ENCODE results near the gene CARS1. TPM values are rescaled to one million over a fixed set of nuclear protein-coding genes. Genes with fewer than 3 reads are reported as not detected.

CARS1 gene
- total RNA-seq, 4 donors from 2014 or later, result 37.0 to 61.3 (median 52.3) TPM

DNA sequence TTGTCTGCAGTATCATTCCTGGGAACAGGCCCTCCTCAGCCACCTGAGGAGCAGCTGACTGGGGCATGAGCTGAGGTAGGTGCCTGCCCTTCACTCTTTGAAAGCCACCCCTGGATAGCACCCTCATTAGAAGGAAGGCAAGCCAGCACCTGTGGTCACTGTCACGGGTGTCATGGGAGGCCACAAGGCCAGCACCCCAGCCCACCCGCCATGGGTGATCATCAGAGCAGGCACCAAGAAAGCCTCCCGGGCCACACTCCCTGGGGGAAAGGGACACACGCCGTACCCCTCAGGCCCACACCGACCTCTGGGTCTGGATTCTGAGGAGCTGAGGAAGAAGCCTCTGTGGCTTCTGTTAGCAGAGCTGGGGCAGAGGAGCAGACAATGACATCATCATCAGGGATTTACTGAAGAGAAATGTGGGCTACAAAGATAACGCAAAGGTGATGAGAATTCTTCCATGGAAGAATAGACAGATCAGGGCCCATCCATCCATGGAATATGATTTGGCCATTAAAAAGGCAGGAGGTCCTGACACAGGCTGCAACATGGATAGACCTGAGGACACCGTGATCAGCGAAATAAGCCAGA lies 48.4 kb downstream of the CARS1 start:
- H3K36me3 ChIP-seq, result peaks cover 0 to 25% (median 9%) of the 10 kb centered on the region in 4 donors
- DNase-seq, result no peak
- in situ Hi-C loops (cut with MboI; ENCODE audit: low pct_ligation_motif_present in 1 of 4, low pct_unique_long_range_greater_than_20kb in 1 of 4, low sequenced_read_pairs in 3 of 4), result no loop called here

DNA sequence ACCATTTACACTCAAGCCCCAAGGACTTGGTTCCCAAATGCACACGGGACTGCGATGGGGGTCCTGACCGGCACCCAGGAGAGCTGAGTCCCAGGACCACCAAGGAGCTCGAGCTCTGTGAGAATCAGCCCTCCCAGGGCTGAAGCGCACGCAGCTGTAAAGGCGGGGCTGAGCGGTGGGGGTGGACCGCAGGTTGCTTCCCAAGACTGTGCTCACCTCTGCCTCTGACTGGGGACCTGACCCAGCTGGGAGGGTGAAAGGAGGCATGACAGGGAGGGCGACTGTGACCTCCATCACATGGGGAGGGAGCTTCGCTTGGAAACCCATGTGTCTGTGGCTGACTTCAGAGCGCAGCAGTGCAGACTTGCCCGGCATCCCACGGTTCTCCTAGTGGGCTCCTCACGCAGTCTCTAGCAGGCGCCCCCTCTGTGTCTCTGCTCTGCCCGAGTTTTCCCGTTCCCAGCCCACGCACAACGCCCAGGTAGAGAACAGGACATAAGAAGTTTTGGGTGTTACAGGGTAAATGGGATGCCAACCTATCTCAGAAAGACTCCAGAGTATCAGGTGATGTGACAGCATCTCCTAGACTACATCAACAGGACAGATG lies 49.7 kb downstream of the CARS1 start:
- Histone ChIP-seq H3K27ac (no peak overlapping the region), H3K27me3 (no peaks in the 10 kb centered on the region), H3K4me1 (no peaks in the 10 kb centered on the region), H3K36me3 (peaks cover 0 to 25% (median 7%) of the 10 kb centered on the region in 4 donors), H3K4me3 (no peak overlapping the region), H3K9me3 (no peaks in the 10 kb centered on the region)
- intact Hi-C loops (cut with DNase I; ENCODE audit: low total_unique reads), result no loop called here
- TF ChIP-seq POLR2A (IDR thresholded peaks at IDR 0.05), result no peak
- TF ChIP-seq, protein P1, sequence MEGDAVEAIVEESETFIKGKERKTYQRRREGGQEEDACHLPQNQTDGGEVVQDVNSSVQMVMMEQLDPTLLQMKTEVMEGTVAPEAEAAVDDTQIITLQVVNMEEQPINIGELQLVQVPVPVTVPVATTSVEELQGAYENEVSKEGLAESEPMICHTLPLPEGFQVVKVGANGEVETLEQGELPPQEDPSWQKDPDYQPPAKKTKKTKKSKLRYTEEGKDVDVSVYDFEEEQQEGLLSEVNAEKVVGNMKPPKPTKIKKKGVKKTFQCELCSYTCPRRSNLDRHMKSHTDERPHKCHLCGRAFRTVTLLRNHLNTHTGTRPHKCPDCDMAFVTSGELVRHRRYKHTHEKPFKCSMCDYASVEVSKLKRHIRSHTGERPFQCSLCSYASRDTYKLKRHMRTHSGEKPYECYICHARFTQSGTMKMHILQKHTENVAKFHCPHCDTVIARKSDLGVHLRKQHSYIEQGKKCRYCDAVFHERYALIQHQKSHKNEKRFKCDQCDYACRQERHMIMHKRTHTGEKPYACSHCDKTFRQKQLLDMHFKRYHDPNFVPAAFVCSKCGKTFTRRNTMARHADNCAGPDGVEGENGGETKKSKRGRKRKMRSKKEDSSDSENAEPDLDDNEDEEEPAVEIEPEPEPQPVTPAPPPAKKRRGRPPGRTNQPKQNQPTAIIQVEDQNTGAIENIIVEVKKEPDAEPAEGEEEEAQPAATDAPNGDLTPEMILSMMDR (IDR thresholded peaks at IDR 0.05), result no peak
- TF ChIP-seq EP300 (IDR thresholded peaks at IDR 0.05; ENCODE audit: low read depth), result no peak
- no peak for TF ChIP-seq POLR2AphosphoS5 (IDR thresholded peaks at IDR 0.05)
- WGBS, 2 donors (ENCODE audit: low coverage in 1 of 2), result 91% methylated on average over 20 of the region's 20 CpGs; no CpG with 5 or more reads in 1 of the 2 donors
- DNase-seq, result no peak
- in situ Hi-C loops (cut with MboI; ENCODE audit: low pct_ligation_motif_present in 1 of 4, low pct_unique_long_range_greater_than_20kb in 1 of 4, low sequenced_read_pairs in 3 of 4), result no loop called here

More for the DNA sequence above, 48.4 kb downstream of the CARS1 start:
- Histone ChIP-seq H3K9me3 (no peaks in the 10 kb centered on the region), H3K27ac (no peak overlapping the region), H3K27me3 (no peaks in the 10 kb centered on the region), H3K4me3 (no peak overlapping the region), H3K4me1 (no peaks in the 10 kb centered on the region)
- WGBS, 2 donors (ENCODE audit: low coverage in 1 of 2), result 95 to 100% methylated on average over 2 to 8 of the region's 9 CpGs
- intact Hi-C loops (cut with DNase I; ENCODE audit: low total_unique reads), result no loop called here
- TF ChIP-seq, protein P1 (IDR thresholded peaks at IDR 0.05), result no peak
- no peak for TF ChIP-seq EP300 (IDR thresholded peaks at IDR 0.05; ENCODE audit: low read depth)
- TF ChIP-seq POLR2AphosphoS5 (IDR thresholded peaks at IDR 0.05), result no peak
- no peak for TF ChIP-seq POLR2A (IDR thresholded peaks at IDR 0.05)

DNA sequence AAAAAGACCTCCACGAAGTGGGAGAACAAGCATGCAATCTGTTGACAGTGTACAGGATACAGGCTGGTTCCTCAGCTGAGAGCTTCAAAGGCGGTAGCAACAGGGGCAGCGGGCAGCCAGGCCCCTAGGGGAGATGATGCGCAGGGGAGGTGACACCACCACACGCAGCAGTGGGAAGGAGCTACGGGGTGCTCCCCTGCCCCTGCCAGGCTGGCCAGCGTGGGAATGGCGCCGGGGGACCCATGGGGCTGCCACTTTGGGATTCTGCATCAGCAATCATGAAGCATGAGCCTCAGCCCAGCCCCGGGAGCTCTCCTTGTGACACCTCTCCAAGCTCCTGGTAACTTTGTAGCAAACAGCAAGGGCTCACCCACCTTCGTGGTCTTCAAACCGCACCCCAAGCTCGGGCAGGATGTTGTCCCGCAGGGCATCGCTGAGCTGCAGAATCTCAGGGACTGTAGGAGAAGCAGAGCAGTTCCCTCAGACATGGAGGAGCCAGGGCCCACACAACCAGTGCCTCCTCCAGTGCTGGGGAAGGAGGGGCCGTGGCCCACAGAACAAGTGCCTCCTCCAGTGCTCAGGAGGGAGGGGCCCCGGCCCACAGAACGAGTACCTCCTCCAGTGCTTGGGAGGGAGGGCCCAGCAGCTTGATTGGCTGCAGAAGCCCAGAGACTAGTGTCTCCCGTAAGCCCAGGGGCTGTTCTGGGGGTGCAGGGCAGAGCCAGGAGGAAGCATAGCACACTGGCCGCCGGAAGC lies 50.5 kb downstream of the CARS1 start:
- no peak overlapping the region for H3K4me3 ChIP-seq
- no peak overlapping the region for H3K27ac ChIP-seq
- intact Hi-C loops (cut with DNase I; ENCODE audit: low total_unique reads), result no loop called here
- no peak for DNase-seq
- peaks cover 0 to 28% (median 12%) of the 10 kb centered on the region in 4 donors for H3K36me3 ChIP-seq
- in situ Hi-C loops (cut with MboI; ENCODE audit: low pct_ligation_motif_present in 1 of 4, low pct_unique_long_range_greater_than_20kb in 1 of 4, low sequenced_read_pairs in 3 of 4), result no loop called here
- H3K9me3 ChIP-seq, result no peaks in the 10 kb centered on the region
- WGBS, 2 donors (ENCODE audit: low coverage in 1 of 2), result 83% methylated on average over 21 of the region's 21 CpGs; no CpG with 5 or more reads in 1 of the 2 donors
- TF ChIP-seq POLR2AphosphoS5 (IDR thresholded peaks at IDR 0.05) (no peak), EP300 (IDR thresholded peaks at IDR 0.05; ENCODE audit: low read depth) (no peak), POLR2A (IDR thresholded peaks at IDR 0.05) (no peak)
- TF ChIP-seq, protein P1 (IDR thresholded peaks at IDR 0.05), result no peak
- peaks cover 0 to 2% (median under 1%) of the 10 kb centered on the region in 4 donors for H3K4me1 ChIP-seq
- no peaks in the 10 kb centered on the region for H3K27me3 ChIP-seq

DNA sequence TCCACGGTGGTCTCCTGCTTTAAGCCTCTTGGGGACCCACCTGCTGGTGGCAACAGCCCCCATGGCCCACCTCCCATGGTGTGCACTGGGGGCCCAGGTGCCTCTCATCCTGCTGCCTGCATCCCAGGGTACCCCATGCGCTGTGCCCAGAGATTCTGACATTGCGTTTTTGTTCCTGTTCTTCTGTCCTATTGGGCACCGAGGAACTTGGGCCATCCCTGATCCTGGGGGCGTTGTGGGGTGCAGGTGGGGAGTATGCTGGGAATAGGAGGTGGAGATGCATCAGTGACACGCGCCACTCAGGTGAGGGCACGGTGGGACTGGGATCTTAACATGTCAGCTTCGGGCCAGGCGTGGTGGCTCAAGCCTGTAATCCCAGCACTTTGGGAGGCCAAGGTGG lies 52.7 kb downstream of the CARS1 start:
- DNase-seq, result no peak
- intact Hi-C loops (cut with DNase I; ENCODE audit: low total_unique reads), result no loop called here

More for the DNA sequence above, 52.7 kb downstream of the CARS1 start:
- Histone ChIP-seq H3K36me3 (peaks cover 0 to 25% (median 9%) of the 10 kb centered on the region in 4 donors), H3K4me1 (peaks cover 0 to 15% (median 4%) of the 10 kb centered on the region in 4 donors), H3K4me3 (no peak overlapping the region), H3K9me3 (no peaks in the 10 kb centered on the region), H3K27me3 (no peaks in the 10 kb centered on the region), H3K27ac (no peak overlapping the region)
- WGBS, 2 donors (ENCODE audit: low coverage in 1 of 2), result 93% methylated on average over 10 of the region's 10 CpGs; no CpG with 5 or more reads in 1 of the 2 donors
- TF ChIP-seq POLR2A (IDR thresholded peaks at IDR 0.05), result no peak
- TF ChIP-seq POLR2AphosphoS5 (IDR thresholded peaks at IDR 0.05), result no peak
- TF ChIP-seq, protein P1 (IDR thresholded peaks at IDR 0.05), result no peak
- TF ChIP-seq EP300 (IDR thresholded peaks at IDR 0.05; ENCODE audit: low read depth), result no peak
- in situ Hi-C loops (cut with MboI; ENCODE audit: low pct_ligation_motif_present in 1 of 4, low pct_unique_long_range_greater_than_20kb in 1 of 4, low sequenced_read_pairs in 3 of 4), result no loop called here

Measured in transverse colon (tissue), 4 donors.